ENCODE measurements around the gene FMN2. TPM values are rescaled to one million over a fixed set of nuclear protein-coding genes. Genes with fewer than 3 reads are reported as not detected.

FMN2 gene
- total RNA-seq, 1 experiment from 2014 or later = not detected

DNA sequence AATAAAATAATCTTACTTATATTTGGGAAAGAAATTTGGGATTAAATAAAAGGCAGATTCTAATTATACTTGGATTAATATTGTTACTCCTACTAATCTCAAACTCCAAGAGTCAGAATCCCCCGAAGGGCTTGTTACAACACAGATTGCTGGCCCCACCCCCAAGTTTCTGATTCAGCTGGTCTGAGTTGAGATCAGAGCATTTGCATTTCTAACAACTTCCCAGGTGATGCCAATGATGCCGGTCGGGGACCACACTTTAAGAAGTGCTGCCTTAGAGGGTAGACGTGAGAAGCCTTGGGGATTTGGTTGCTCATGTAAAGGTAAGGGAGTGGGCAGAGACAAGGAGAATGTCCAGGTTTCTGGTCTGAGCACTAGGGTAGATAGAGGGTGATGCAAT lies 47.2 kb downstream of the FMN2 start:
- 0 out of 2 replicates have a peak, but pooled peaks cover 3% of the 10 kb centered on the region for H3K9me3 ChIP-seq
- H3K4me3 ChIP-seq (ENCODE audit: low read depth, low read length) = no peak overlapping the region
- CTCF ChIA-PET = no interaction called here
- H3K27me3 ChIP-seq (replicated peaks; ENCODE audit: control insufficient read depth, insufficient read depth, low read length) = no peaks in the 10 kb centered on the region
- DNase-seq = no peak
- peaks cover 2% of the 10 kb centered on the region for H3K27me3 Mint-ChIP-seq (ENCODE audit: insufficient read depth, unreplicated experiment)
- BruUV-seq (replicated peaks) = no TSS peak
- POLR2A ChIA-PET = no interaction called here
- no peaks in the 10 kb centered on the region for H3K36me3 ChIP-seq (ENCODE audit: control insufficient read depth, insufficient read depth, low read length)
- no peak for TF ChIP-seq CTCF (IDR thresholded peaks at IDR 0.05; ENCODE audit: insufficient read depth in 1 of 2, low read depth in 1 of 2, low read length in 1 of 2, severe bottlenecking in 1 of 2, unreplicated experiment in 1 of 2)
- no peak overlapping the region for H3K4me3 Mint-ChIP-seq (ENCODE audit: unreplicated experiment)
- H3K36me3 Mint-ChIP-seq (ENCODE audit: insufficient read depth, unreplicated experiment) = no peaks in the 10 kb centered on the region
- H3K4me1 ChIP-seq = no peaks in the 10 kb centered on the region
- intact Hi-C loops (cut with micrococcal nuclease; ENCODE audit: unreplicated experiment) = no loop called here
- H3K4me1 Mint-ChIP-seq (ENCODE audit: low read depth, unreplicated experiment) = no peaks in the 10 kb centered on the region
- H3K27ac Mint-ChIP-seq (ENCODE audit: unreplicated experiment) = no peak overlapping the region
- H3K9me3 Mint-ChIP-seq (ENCODE audit: unreplicated experiment) = no peaks in the 10 kb centered on the region

- H3K4me1 Mint-ChIP-seq (ENCODE audit: low read depth, unreplicated experiment) = no peaks in the 10 kb centered on the region
- no peaks in the 10 kb centered on the region for H3K36me3 ChIP-seq (ENCODE audit: control insufficient read depth, insufficient read depth, low read length)
- no peak overlapping the region for H3K27ac Mint-ChIP-seq (ENCODE audit: unreplicated experiment)
- BruUV-seq (replicated peaks) = no TSS peak
- no peaks in the 10 kb centered on the region for H3K27me3 ChIP-seq (replicated peaks; ENCODE audit: control insufficient read depth, insufficient read depth, low read length)
- H3K9me3 ChIP-seq = 0 out of 2 replicates have a peak, but pooled peaks cover 3% of the 10 kb centered on the region
- TF ChIP-seq CTCF (IDR thresholded peaks at IDR 0.05; ENCODE audit: insufficient read depth in 1 of 2, low read depth in 1 of 2, low read length in 1 of 2, severe bottlenecking in 1 of 2, unreplicated experiment in 1 of 2) = no peak
- H3K36me3 Mint-ChIP-seq (ENCODE audit: insufficient read depth, unreplicated experiment) = no peaks in the 10 kb centered on the region
- no peak overlapping the region for H3K4me3 ChIP-seq (ENCODE audit: low read depth, low read length)
- intact Hi-C loops (cut with micrococcal nuclease; ENCODE audit: unreplicated experiment) = no loop called here
- no peaks in the 10 kb centered on the region for H3K9me3 Mint-ChIP-seq (ENCODE audit: unreplicated experiment)
- no peak for DNase-seq
- H3K4me3 Mint-ChIP-seq (ENCODE audit: unreplicated experiment) = no peak overlapping the region
- ChIA-PET CTCF (no interaction called here), POLR2A (no interaction called here)
- no peaks in the 10 kb centered on the region for H3K4me1 ChIP-seq
- peaks cover 2% of the 10 kb centered on the region for H3K27me3 Mint-ChIP-seq (ENCODE audit: insufficient read depth, unreplicated experiment)
Measured at GRCh38 chr1:240139511-240139910, 47.8 kb downstream of the FMN2 start.

GRCh38 chr1:240145120-240145519 lies 53.4 kb downstream of the FMN2 start:
- Histone ChIP-seq H3K4me3 (ENCODE audit: low read depth, low read length) (no peak overlapping the region), H3K36me3 (ENCODE audit: control insufficient read depth, insufficient read depth, low read length) (no peaks in the 10 kb centered on the region), H3K9me3 (no peaks in the 10 kb centered on the region), H3K4me1 (no peaks in the 10 kb centered on the region), H3K27me3 (replicated peaks; ENCODE audit: control insufficient read depth, insufficient read depth, low read length) (no peaks in the 10 kb centered on the region)
- Mint-ChIP-seq H3K27me3 (ENCODE audit: insufficient read depth, unreplicated experiment) (peaks cover 7% of the 10 kb centered on the region), H3K4me3 (ENCODE audit: unreplicated experiment) (no peak overlapping the region), H3K27ac (ENCODE audit: unreplicated experiment) (no peak overlapping the region), H3K36me3 (ENCODE audit: insufficient read depth, unreplicated experiment) (no peaks in the 10 kb centered on the region), H3K4me1 (ENCODE audit: low read depth, unreplicated experiment) (no peaks in the 10 kb centered on the region), H3K9me3 (ENCODE audit: unreplicated experiment) (no peaks in the 10 kb centered on the region)
- DNase-seq = no peak
- TF ChIP-seq CTCF (IDR thresholded peaks at IDR 0.05; ENCODE audit: insufficient read depth in 1 of 2, low read depth in 1 of 2, low read length in 1 of 2, severe bottlenecking in 1 of 2, unreplicated experiment in 1 of 2) = no peak
- intact Hi-C loops (cut with micrococcal nuclease; ENCODE audit: unreplicated experiment) = no loop called here
- BruUV-seq (replicated peaks) = no TSS peak
- POLR2A ChIA-PET = no interaction called here
- CTCF ChIA-PET = no interaction called here
